NCI-H187 treated with DMSO at 0.1 percent for 48 hours (cell line): ENCODE data around the gene PHACTR3.

Source experiments
- DNase-seq: peaks from one replicate; lab custom pipeline; 2025; lab: John Stamatoyannopoulos, UW

PHACTR3 gene

DNA sequence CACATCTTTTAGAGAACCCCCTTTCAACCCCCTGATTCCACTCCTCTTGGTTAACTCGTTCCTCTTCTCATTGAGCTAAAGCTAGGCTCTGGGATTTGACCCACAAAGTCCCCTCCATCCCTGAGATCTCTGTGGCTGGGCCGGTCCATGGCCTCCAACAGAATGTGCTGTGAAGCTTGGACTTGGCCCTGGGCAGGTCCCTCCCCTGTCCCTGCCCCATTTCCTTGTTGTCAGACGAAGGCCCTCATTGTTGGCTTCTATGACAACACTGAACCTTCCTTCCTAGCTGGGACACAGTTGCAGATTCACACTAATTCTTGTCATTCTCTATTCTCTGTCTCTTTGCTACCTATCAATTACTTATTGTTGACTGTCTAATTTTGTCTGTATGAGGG lies 173.0 kb downstream of the PHACTR3 start:
- no peak for DNase-seq

DNA sequence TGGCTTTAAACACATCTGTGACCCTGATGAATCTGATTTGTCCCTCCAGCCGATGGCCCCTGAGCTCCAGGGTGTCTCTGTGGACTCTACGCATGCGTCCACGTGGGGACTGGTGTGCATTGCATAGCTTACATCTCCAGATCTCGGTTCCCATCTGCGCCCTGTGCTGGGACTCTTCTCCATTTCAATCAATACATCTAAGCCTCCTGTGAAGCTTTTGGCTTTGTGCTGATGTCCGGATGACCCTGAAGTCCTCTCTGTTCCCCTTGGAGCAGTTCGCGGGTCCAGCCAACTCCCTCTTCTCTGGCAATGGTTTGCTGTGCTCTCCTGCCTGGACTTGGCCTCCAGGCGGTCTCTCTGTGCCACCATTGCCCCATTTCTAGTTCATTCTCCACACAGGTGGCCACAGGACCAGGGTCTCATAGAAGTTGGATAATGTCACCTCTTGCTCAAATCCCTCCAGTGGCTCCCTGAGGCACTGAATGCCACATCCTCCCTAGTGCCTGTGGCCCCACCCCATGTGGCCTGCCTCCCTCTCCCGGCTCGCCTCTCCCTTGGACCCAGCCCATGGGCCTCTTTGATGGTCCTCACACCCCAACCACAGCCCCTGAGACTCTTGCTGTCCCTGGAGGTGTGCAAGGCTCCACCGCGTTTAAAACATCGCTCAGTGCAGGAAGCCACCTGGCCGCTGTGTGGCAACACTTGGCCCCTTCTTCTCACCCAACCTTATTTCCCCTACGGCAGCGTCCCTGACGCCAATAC lies 173.7 kb downstream of the PHACTR3 start:
- no peak for DNase-seq

DNA sequence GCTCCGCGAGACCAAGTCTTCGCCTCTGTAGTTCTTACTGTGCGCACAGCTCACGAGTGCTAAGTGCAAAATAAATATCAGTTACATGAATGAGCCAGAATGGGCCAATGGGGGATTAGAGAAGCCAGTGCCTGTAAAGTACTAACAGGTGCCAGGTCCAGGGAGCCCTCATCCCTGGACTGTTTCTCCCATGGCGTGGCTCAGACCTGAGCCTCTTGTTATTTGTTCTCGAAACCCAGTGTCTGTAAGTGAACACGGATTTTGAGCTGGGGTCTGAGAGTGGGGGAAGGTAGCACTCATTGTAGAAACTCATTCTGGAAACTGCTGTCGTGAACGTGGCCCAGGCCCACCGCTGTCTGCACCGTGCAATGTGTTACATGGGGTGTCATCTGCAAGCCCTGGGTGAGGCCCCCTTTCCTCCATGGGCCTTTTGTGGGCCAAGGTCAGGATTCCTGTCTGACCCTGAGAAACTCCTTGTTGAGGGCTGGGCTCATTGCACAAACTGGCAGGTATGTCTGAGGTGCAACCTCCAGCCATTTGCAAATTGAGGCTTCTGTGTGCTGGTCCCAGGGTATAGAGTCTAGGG lies 174.4 kb downstream of the PHACTR3 start:
- no peak for DNase-seq

DNA sequence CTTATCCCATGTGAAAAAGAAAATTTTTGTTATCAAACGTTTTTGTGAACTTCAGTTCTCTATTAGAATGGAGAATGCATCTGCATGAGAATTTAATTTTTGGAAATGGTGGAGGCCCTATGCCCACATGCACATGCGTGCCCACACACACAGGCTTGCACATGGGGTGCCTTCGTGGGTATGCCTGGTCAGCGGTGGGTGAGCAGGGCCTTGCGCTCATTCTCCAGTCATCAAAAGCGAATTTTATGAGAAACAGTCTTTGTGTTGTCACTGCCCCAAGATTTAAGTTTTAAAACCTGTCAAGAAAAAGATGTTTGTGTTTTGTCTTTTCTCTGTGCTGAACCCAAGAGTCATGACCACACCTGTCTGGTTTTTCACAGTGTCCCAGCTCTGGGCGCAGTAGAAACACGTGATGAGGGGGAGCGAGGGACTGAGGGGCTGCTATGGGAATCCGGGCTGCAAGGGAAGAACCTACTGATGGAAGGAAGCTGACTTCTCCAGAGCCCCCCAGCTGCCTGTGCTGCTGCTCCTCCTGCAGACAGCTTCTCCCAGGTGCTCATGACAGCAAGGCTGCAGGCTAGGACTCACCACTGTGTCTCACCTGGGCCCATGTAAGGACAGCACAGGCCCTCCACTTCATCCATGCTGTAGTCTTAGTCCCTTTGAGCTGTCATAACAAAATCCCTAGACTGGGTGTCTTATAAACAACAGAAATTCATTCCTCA lies 175.5 kb downstream of the PHACTR3 start:
- DNase-seq: no peak

DNA sequence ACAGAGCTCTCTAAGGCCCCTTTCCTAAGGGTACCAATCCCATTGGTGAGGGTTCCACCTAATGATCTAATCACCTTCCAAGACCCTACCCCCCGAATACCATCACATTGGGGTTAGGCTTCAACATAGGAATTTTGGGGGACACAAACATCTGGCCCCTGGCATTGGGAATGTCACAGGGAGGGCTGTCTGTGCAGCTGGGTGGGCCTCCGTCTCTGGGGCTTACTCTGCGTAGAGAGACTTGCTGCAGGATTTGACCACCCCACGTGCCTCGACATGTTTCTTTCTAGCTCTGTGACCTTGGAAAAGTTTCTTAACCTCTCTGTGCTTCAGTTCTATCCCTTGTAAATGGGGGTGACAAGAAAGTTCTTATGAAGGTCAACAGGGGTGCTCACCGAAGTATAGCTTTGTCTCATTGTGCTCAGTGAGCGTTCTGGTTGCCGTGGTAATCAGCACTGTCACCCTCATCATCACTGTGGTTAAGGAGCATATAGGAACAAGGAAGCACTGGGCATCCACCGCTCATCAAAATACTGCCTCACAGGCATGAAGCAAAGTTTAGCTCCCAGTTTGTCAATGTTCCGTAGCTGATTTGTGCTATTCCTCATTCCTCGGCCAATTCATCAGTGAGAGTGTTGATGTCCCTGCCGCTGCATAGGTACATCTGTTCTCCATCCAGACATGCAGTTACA lies 176.3 kb downstream of the PHACTR3 start:
- DNase-seq: no peak

DNA sequence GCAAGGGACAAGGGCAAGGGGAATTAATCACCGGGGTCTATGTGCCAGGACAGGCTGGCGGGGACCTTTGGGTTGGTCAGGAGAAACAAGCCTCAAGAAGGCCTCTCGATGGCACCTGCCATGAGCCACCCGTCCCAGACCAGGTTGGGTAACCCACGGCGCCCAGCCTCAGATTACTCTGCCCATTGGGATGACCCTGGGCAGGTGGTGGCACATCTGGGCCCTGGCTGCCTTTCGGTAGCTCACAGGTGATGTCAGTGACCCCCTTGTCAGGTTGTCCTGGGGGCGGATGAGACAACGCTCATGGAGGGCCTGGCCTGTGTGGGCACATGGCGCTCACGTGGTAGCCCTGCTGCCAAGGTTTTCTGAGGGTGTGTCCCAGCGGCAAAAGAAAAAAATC lies 176.9 kb downstream of the PHACTR3 start:
- DNase-seq: no peak

DNA sequence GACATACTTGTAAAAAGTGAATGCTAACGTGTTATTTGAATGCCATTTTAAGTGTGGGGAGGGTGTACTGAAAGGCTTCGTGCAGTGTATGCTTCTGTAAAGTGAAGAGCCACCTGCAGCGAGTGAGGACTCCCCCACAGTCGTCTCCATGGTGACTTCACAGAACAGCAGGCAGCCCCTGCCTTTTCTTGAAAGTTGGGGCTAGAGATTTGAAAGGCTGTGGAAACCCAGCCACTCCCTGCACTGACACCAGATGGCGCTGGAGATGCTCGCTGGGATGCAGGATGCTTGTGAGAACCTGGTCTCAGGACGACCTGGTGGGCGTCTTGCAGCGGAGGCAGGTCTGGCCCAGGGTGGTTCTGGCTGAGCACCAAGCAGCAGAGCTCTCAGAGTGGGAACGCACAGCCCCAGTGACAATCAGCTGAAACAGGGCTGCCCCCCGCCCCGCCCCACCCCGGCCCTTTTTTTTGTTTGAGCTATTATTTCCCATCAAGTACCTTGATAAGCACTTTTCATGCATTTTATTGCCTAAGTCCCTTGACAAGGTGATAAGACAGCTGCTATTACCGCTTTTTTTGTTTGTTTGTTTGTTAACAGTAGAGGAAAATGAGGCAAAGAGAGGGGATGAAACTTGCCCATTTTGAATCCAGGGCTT lies 178.8 kb downstream of the PHACTR3 start:
- DNase-seq: peak; percentile 20

DNA sequence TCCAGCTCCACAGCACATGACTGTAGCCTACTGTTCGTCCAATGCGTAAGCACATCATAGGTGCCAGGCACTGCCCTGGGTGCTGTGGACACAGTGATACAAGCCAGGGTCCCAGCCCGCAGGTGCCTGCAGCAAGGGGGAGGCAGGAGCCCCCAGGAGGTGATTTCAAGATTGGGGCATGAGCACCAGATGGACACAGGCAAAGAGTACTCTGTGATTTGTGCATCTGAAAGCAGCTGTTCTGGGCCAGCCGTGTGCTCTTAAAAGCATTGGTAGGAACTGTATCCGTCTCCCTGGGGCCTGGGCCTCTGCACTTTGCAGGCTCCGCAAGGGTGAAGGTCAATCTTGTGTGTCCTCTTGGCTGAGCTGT lies 179.3 kb downstream of the PHACTR3 start:
- DNase-seq: no peak

DNA sequence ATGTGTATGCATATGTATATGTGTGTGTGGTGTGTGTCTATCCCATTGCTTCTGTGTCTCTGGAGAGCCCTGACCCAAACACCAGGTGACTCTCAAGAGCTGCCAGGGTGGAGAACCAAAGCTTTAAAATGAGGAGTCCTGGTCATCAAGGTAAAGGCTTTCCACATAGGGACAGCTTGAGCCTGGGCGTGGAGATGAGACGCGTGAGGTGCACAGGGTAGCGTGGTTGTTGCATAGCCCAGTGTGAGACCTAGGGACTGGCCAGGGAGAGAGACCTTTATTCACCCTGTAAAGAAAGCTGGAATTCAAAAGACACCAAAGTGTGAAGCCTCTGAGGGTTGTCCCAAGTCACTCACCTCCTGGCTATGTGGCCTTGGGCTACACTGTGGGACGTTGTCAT lies 180.0 kb downstream of the PHACTR3 start:
- no peak for DNase-seq

DNA sequence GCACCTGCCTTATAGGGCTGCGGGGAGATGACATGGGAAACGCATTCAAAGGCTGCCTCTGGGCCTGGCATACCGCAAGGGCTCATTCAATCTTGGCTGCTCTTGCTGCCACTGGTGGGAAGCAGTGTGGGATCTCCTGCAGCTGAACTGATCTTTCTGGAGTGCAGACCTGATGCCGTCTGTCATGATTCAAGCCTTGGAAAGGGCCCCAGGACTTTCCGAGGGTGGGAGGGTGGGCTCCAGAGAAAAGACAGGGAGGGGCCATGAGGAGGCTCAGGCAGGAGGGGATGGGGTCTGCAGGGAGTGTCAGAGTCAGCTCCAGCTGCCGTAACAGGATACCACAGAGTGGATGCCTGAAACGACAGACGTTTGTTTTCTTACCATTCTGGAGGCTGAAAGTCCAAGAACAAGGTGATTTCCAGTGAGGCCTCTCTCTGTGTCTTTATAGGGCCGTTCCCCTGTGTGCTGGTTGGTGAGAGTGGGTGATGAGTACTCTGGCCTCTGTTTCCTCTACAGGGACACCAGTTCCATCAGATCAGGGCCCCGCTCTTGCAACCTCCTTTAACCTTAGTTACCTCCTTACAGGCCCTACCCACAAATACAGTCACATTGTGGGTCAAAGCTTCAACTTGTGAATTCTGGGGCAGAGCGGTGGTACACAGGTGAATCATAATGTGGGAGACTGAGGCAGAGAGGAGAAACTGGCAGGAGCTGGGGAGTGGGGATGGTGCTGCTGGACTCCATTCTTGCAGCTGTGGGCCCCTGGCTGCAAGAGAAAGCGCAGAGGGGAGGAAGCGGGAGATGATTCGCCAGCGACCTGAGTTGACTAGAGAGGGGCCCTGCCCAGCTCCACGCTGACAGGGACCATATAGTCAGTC lies 180.7 kb downstream of the PHACTR3 start:
- DNase-seq: no peak

DNA sequence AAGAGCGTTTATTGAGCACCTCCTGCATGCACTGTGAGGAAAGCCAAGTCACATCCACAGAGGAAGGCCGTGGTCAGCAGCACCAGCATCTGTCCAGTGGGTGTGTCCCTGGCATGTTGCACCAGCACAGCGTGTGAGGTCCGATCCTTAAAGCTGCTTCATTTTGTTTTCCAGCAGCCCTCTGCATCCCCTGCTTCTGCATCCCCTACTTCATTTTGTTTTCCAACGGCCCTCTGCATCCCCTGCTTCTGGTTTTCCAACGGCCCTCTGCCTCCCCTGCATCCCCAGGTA lies 181.3 kb downstream of the PHACTR3 start:
- DNase-seq: no peak

DNA sequence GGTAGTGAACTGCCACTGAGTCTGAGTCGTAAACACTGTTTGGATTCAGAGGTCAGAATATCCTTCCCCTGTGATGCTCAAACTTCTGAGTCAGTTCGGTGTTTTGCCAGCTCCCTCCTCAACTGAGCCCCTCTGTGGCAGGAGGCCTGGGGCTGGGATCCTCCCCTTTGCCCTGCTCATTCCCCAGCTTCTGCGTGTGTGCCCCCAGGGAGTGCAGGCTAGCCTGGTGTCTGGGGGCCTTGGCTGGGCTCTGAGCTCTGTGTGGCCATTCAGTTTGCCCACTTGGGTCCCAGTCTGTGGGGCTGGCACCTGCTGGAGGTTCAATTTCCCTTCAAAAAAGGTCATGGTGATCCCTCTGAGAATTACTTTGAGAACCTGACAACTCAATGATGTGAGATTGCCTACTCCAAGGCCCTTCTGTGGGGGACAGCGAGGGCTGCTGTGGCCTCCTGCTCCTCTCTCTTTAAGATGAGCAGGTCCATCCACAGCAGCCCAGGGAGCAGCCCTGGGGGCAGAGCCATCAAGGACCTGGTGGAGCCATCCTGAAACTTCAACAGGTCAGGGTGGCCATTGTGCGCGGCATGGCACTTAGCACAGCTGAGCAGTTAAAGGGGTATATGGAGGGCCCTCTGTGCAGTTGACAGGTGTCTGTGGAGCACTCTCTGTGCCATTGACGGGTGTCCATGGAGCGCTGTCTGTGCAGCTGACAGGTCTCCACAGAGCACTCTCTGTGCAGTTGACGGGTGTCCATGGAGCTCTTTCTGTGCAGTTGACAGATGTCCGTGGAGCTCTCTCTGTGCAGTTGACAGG lies 181.9 kb downstream of the PHACTR3 start:
- DNase-seq: no peak

DNA sequence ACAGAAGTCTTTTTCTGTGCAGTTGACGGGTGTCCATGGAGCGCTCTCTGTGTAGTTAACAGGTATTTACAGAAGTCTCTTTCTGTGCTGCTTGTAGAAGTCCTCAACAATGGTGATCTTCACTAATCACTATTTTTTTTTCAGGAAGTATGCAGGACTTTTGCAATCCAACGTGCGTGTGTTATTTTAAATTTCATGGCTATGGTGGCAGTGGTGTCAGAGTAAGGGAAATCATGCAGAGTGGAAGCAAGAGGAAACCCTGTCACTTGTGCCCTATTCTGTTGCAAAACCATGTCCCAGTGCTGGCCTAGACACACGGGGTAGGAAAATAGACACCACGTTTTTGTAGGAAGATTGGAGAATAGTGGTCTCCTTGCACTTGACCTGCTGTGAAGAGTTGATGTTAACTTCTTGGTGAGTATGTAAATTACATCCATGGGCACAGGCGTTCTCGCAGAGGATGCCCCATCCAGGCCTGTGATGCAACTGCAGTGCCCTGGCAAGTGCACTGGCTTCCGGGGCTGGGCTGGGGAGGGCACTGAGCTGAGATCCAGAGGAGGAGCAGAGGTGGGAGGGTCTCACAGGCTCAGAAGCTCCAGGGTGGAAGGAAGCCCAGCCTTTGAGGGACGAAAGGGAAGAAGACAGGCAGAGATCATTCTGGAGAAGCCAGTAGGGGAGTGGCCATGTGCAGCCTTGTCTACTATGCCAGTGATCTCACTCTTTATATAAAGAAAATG lies 182.6 kb downstream of the PHACTR3 start:
- DNase-seq: no peak

DNA sequence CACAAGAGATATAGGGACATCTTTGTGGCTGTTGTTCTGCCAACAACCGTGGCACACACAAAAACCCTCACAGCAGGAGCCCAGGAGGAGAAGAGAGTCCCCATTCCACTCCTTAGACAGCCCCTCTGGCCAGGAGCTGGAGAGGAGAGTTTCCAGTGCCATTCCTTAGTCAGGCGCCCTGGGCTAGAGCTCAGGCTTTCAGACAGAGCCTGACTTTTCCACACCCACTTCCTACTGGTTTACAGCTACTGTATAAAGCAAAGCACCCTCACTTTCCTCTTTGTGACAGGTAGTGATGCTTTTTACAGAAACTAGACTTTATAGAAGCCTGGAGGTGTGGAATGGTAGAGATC lies 183.2 kb downstream of the PHACTR3 start:
- no peak for DNase-seq

DNA sequence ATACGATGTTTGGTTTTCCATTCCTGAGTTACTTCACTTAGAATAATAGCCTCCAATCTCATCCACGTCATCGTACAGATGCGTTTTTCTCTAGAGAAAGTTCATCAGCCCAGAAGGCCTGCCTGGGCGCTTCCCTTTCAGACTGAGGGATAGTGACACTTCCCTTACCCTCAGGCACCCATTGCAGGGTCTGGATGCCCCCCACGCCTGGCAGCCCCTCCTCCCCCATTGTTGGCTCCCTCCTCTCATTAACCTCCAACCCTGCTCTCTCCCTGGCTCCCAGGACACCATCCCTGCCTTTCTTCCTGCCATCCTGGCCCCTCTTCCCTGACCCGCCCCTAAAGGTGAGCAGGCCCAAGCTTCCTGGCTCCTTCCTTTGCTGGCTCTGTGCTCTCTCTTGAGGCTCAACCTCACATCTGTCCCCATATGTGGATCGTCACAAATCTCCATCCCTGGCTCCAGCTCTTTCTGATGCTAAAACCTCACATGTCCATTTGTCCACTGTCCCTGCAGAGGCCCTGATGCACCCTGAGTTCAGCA lies 183.9 kb downstream of the PHACTR3 start:
- no peak for DNase-seq

DNA sequence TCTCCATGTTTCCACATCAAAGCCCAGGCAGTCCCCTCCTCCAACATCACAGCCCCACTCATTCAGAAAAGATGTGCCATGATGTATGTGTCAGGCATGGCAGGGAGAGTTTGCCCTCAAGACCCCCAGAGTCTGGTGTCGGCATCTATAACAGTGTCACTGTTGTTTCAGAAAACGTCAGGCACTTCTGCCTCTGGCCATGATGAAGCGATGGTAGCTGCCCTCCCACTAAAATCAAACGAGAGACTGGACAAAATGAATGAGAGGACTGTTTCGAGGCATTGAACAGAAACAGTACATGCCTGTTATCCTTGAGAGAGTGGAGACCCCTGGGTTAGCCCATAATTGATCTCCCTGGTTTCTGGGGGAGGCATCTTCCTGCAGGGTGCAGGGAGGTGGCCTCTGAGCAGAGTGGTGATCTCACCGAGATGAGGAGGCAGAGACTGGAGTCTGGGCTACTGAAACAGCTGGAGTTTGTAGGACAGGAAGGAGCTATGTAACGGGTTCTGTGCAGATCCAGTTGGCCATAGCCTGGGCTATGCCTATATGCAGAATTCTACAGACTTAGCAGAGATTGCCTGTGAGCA lies 184.6 kb downstream of the PHACTR3 start:
- no peak for DNase-seq

DNA sequence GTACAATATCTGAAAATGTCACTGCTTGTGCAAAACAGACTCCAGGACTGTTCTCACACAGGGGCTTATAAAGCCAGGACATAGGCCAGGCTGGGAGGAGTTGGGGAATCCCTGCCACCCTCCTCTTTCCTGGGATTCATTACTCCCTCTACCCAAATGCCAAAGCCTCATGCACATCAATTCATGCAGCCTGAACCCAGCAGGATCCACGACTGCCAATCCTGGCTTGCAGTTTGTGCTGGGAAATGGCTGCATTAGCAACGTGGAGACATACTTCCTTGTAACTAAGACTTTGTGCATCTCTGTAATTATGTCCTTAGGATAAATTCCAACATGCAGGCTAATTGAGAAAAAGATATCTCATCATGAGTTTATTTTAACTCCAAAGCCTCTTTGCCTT lies 185.3 kb downstream of the PHACTR3 start:
- no peak for DNase-seq

DNA sequence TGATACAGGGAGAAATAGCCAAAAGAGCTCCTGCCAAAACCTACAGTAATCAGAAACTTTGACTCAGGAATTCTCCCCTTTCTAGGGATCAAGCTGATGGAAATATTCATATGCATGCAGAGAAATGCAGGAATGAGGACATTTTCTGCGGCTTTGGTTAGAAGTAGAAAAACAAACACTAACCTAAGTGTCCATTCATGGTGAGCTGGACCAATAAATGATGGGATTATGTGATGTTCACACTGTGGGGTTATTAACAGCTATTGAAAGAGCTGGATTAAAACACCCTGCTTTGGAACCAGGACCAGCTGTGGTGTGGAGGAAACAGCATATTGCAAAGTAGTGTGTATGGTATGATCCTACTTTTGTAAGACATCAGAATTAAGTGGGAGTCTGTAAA lies 186.0 kb downstream of the PHACTR3 start:
- DNase-seq: no peak

DNA sequence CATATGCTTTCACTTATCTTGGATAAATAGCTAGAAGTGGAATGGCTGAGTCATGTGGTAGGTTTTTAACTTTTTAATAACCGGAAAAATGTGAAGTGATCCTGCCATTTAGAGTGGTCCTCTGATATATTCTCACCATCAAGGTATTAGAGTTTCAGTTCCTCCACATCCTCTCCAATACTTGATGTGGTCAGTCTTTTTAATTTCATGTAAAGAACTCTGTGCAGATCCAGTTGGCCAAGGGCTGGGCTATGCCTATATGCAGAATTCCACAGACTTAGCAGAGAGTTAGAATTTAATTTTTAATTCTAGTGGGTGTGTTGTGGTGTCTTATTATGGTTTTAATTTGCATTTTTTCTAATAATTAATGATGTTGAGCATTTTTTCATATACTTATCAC lies 188.0 kb downstream of the PHACTR3 start:
- no peak for DNase-seq
